Esophagus squamous epithelium (tissue), 5 donors: Measurements from ENCODE around the gene SPP1. TPM values are rescaled to one million over a fixed set of nuclear protein-coding genes. Genes with fewer than 3 reads are reported as not detected.

Source experiments
- DNase-seq: peaks from one replicate; lab custom pipeline; 2025; lab: John Stamatoyannopoulos, UW
- H3K27ac ChIP-seq, 4 donors: fragments of 200-600 bp; sonication (generic); one replicate each; pipeline ENCODE4 v1.5.1; 2016 to 2019; ENCODE audit warnings: mild to moderate bottlenecking in 1 of 4
- H3K27me3 ChIP-seq, 4 donors: fragments of 200-600 bp; sonication (generic); 1 replicate in 3 of 4; 2 replicates in 1 of 4; pipeline versions ENCODE4 v1.5.1 to v1.6.0; 2017 to 2021; ENCODE audit warnings: antibody characterized with exemption in 1 of 4
- H3K36me3 ChIP-seq, 3 donors: fragments of 200-600 bp; sonication (generic); one replicate each; pipeline ENCODE4 v1.5.1; 2016 to 2019
- H3K4me1 ChIP-seq, 3 donors: fragments of 200-600 bp; sonication (generic); one replicate each; pipeline ENCODE4 v1.5.1; 2017 to 2019
- H3K4me3 ChIP-seq, 4 donors: fragments of 200-600 bp; sonication (generic); 1 replicate in 3 of 4; 2 replicates in 1 of 4; pipeline ENCODE4 v1.5.1; 2016 to 2019; ENCODE audit warnings: mild to moderate bottlenecking in 2 of 4, moderate library complexity in 1 of 4
- H3K9me3 ChIP-seq, 3 donors: fragments of 200-600 bp; sonication (generic); one replicate each; pipeline ENCODE4 v1.5.1; 2016 to 2019
- CTCF ChIP-seq, 6 experiments: fragments of 450-650 bp in 4 of 6; fragments of 200-600 bp in 2 of 6; sonication (generic) in 2 of 6; IDR thresholded peaks; one replicate each; pipeline ENCODE4 v1.5.1; 2016 to 2019; ENCODE audit warnings: antibody characterized with exemption in 6 of 6, mild to moderate bottlenecking in 4 of 6, moderate library complexity in 4 of 6
- POLR2A ChIP-seq, 4 donors: fragments of 450-650 bp; IDR thresholded peaks; one replicate each; pipeline ENCODE4 v1.6.1; 2017; ENCODE audit warnings: antibody characterized with exemption in 4 of 4, mild to moderate bottlenecking in 4 of 4, moderate library complexity in 3 of 4
- WGBS, 2 donors: methylation state at CpG; one replicate each; pipeline ENCODE4 v1.1.5; 2018; 5-methylcytosine and 5-hydroxymethylcytosine counted together
- intact Hi-C: fragments of 100-400 bp; cut with DNase I; formaldehyde crosslinking; loops from one replicate; pipeline ENCODE4 v1.15.0; 2022
- total RNA-seq, 4 donors: library from RNA; depleted of rRNA; stranded (reverse); fragments of >200 nt; gene quantifications; one replicate each; pipeline ENCODE4 v1.1.0, GENCODE V29; 2016
- donor health status: DM: yes; HTN: yes; CAD: no.

The SPP1 gene
- total RNA-seq, 4 donors from 2014 or later = 0.15 to 4.0 (median 2.5) TPM

DNA sequence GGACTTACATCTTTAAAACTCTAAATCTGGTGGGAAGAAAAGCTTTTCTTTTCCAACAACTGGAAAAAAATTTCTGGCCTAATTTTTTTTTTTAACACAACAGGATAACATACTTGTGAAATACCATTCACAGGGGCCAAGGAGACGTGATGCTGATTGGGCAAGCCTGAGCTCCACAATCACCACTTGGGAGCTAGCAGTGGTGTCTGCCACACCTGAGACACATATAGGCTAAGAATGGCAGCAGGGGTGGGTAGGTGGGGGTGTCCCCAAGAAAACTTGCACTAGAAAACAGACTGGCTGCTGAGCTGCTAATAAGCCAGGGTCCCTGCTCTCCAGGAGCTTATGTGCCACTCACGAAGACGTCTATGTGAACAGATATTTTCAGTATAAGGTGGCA lies 26.4 kb downstream of the SPP1 start:
- TF ChIP-seq CTCF (IDR thresholded peaks at IDR 0.05) = no peak
- intact Hi-C loops = no loop called here
- Histone ChIP-seq H3K36me3 (no peaks in the 10 kb centered on the region), H3K27me3 (no peaks in the 10 kb centered on the region), H3K9me3 (no peaks in the 10 kb centered on the region), H3K4me1 (peaks cover 0 to 3% (median 0%) of the 10 kb centered on the region in 3 donors), H3K4me3 (no peak overlapping the region), H3K27ac (no peak overlapping the region)
- no peak for DNase-seq
- 72 to 73% methylated on average over 3 of the region's 3 CpGs for WGBS, 2 donors

DNA sequence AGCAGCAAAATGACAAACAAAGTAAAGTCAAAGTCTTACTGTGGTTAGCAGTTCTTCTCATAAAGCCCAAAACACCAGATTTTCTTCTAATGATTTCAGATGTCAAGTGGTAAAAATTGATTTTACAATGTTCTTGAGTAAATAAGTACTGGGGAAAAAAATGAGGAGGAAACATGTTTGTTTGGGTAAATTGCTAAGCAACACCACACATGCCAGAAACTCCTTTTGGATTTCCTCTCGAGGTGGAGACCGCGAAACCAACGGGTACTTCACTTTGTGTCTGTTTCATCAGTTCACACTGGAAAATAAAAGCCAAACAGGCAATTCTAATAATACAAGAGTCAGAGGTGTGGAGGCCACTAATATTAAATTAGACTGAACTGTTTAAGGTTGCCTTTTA lies 27.3 kb downstream of the SPP1 start:
- H3K9me3 ChIP-seq = no peaks in the 10 kb centered on the region
- no peak overlapping the region for H3K27ac ChIP-seq
- no peak for DNase-seq
- no peaks in the 10 kb centered on the region for H3K36me3 ChIP-seq
- TF ChIP-seq CTCF (IDR thresholded peaks at IDR 0.05) (no peak), POLR2A (IDR thresholded peaks at IDR 0.05) (no peak)
- peaks cover 0 to 7% (median 0%) of the 10 kb centered on the region in 3 donors for H3K4me1 ChIP-seq
- no peak overlapping the region for H3K4me3 ChIP-seq
- WGBS, 2 donors = 38 to 53% methylated on average over 4 of the region's 4 CpGs
- no peaks in the 10 kb centered on the region for H3K27me3 ChIP-seq
- intact Hi-C loops = no loop called here

DNA sequence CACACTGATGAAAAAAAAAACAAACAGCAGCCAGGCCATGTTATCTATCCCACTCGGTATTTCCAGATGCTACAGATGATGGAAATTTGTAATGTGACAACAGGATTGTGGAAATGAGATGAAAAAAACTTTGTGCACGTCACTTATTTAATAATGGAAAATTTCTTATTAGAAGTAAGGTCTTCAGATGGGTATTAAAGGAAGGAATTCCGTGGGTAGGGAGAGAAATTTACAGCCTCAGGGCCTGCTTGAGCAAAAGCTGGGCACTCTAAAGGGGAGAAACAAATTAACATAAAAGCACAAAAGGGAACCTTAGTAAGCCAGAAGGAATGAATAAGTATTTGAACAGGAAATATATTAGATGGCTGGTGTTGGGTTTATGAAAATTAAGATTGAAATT lies 27.7 kb downstream of the SPP1 start:
- H3K27ac ChIP-seq = no peak overlapping the region
- WGBS, 2 donors = 33 to 35% methylated on average over 3 of the region's 3 CpGs
- no peaks in the 10 kb centered on the region for H3K27me3 ChIP-seq

GRCh38 chr4:88005076-88005475 lies 29.6 kb downstream of the SPP1 start:
- no peak for DNase-seq
- H3K4me3 ChIP-seq = no peak overlapping the region
- intact Hi-C loops = no loop called here
- TF ChIP-seq CTCF (IDR thresholded peaks at IDR 0.05) (no peak), POLR2A (IDR thresholded peaks at IDR 0.05) (no peak)
- no peaks in the 10 kb centered on the region for H3K36me3 ChIP-seq
- H3K9me3 ChIP-seq = no peaks in the 10 kb centered on the region
- 63 to 68% methylated on average over 2 of the region's 2 CpGs for WGBS, 2 donors
- H3K27me3 ChIP-seq = no peaks in the 10 kb centered on the region
- peak overlapping the region in 1 of 4 donors; percentile 53 for H3K27ac ChIP-seq
- peaks cover 0 to 26% (median 7%) of the 10 kb centered on the region in 3 donors for H3K4me1 ChIP-seq

More for the DNA sequence above, 27.7 kb downstream of the SPP1 start:
- no peak for DNase-seq
- H3K9me3 ChIP-seq = no peaks in the 10 kb centered on the region
- intact Hi-C loops = no loop called here
- TF ChIP-seq CTCF (IDR thresholded peaks at IDR 0.05) (no peak), POLR2A (IDR thresholded peaks at IDR 0.05) (no peak)
- no peak overlapping the region for H3K4me3 ChIP-seq
- H3K4me1 ChIP-seq = peaks cover 0 to 8% (median 0%) of the 10 kb centered on the region in 3 donors
- no peaks in the 10 kb centered on the region for H3K36me3 ChIP-seq

DNA sequence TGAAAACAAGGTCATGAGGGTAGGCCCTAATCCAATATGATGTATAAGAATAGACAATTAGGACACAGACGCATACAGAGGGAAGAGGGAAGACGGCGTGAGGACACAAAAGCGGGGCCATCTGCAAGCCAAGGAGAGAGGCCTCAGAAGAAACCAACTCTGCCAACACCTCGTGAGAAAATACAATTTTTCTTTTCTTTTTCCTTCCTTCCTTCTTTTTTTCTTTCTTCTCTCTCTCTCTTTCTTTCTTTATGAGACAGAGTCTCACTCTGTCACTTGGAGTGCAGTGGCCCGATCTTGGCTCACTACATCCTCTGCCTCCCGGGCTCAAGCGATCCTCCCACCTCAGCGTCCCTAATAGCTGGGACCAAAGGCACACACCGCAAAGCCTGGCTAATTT lies 30.4 kb downstream of the SPP1 start:
- intact Hi-C loops = no loop called here
- no peak for DNase-seq
- 93 to 95% methylated on average over 10 of the region's 10 CpGs for WGBS, 2 donors
- H3K4me3 ChIP-seq = no peak overlapping the region
- peak overlapping the region in 1 of 4 donors; percentile 31 for H3K27ac ChIP-seq
- TF ChIP-seq CTCF (IDR thresholded peaks at IDR 0.05) (no peak), POLR2A (IDR thresholded peaks at IDR 0.05) (no peak)
- H3K4me1 ChIP-seq = peaks cover 5 to 35% (median 15%) of the 10 kb centered on the region in 3 donors
- H3K36me3 ChIP-seq = no peaks in the 10 kb centered on the region
- no peaks in the 10 kb centered on the region for H3K9me3 ChIP-seq
- H3K27me3 ChIP-seq = no peaks in the 10 kb centered on the region
